HEK293T (cell line): Measurements from ENCODE around the gene NAALADL2.

Experiments used
- BHLHE40 ChIP-seq: fragments of 450-650 bp; IDR thresholded peaks from 2 replicates; pipeline ENCODE4 v1.6.1; 2016; ENCODE audit warnings: mild to moderate bottlenecking, moderate library complexity, borderline replicate concordance
- HDGF ChIP-seq: fragments of 450-650 bp; IDR thresholded peaks from 2 replicates; pipeline ENCODE4 v1.6.1; 2017; ENCODE audit warnings: antibody characterized with exemption, borderline replicate concordance

GRCh38 chr3:175535351-175535750, 676.2 kb downstream of the NAALADL2 start:
- no peak for TF ChIP-seq HDGF
- TF ChIP-seq BHLHE40: no peak
